ENCODE results near the gene E2F8.

Gene E2F8

DNA sequence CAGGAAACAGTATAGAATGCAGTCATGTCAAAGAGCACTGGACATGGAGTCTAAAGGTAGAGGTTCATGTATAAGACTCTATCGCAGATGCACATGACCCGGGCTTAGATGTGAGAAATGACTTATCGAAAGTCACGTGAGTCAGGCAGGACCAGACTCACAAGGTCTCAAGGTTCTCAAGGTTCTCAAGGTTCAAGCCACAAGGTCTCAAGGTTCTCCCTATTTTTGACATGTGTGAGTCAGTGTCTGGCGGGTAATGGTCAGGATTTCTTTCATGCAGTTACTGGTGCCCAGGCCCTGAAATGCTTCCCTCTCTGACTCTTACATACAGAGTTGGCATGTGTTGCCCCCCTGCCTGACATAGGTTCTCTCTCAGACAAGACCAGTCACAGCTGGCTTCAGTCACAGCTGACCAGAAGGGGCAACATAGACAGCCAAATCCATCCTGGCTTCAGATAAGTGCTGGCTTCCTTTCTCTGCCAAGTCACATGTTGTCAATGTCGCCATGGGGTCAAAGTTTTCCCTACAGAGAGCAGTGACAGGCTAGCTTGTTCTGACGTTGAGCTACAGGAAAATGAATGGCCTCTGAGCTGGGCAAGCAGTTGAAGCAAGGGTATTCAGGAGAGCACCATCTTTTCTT lies 49.1 kb downstream of the E2F8 start:
- FAIRE-seq (no peak), DNase-seq (ENCODE audit: insufficient read length, low spot score) (no peak)

DNA sequence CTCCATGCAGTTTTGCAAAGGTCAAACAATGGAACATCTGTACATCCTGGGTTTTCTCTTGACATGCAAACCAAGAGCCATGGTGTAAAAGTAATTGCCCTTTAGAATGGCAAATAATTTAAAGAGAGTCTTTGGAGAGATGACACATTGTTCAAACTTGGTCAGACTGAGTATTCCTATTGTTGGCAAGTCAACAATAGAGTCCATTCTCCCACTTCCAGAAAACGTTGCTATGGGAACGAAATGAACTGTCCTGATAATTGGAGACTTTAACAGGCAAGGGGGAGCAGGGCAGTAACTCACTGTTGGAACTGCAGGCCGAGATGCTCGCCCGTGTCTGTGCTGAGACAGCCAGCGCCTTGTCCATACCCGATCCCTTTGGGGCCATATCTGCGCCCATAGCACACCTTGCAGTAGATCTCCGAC lies 52.9 kb downstream of the E2F8 start:
- FAIRE-seq (no peak), DNase-seq (ENCODE audit: insufficient read length, low spot score) (no peak)

DNA sequence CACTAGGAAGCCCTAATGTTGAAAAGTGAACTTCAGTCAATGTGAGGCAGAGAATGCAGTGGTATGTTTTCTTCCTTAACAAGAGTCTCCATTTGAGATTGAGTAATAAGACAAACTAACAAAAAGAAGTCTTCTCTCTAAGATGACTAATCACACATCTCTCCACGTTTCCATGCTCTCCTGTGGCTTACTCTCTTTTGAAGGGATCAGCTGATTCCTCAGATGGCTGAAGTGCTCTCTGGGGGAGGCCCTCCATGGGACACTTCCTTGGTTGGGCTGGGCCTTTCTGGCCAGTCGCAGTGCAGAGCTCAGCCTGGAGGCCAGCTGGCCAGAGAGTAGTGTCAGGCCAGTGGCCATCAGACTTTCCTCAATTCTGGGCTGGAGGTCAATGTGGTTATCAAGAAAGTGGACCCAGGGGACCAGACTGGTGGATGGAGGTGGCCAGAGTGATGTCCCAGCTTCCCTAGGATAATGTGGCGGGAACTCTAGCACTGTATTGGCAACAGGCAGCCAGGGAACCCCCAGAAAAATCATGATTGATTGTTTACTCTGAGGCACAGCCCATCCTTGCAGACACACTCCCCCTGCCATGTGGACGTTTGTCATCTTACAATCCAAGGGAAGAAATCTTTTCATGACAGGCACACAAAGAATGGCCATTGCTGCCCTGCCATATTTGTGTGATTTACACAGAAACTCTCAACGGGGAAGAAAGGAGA lies 53.5 kb downstream of the E2F8 start:
- DNase-seq (ENCODE audit: insufficient read length, low spot score) (no peak), FAIRE-seq (no peak)

DNA sequence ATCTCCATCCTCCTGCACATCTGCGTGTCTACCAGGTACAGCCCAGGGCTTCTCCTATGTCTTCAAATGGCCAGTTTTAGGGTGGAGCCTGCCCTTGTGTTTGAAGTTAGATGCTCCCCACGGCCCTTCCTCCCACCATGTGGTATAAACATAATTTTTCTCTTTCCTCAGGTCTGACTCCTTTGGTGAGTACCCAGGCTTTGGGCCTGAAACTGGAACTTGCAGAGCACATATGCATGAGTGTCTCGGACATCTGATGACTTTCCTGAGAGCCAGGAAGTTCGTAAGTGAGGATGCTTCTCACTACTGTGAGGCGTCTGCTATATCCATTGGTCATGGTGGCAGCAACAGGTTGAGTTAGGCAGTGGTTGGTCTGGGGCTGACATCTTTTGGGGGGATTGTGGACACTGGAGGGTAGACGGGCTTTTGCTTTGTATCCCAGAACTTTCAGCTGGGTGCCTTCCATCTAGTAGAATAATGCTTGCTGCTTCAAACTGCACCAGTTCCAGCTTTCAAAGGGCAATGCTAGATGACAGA lies 55.2 kb downstream of the E2F8 start:
- no peak for DNase-seq (ENCODE audit: insufficient read length, low spot score)
- no peak for FAIRE-seq

DNA sequence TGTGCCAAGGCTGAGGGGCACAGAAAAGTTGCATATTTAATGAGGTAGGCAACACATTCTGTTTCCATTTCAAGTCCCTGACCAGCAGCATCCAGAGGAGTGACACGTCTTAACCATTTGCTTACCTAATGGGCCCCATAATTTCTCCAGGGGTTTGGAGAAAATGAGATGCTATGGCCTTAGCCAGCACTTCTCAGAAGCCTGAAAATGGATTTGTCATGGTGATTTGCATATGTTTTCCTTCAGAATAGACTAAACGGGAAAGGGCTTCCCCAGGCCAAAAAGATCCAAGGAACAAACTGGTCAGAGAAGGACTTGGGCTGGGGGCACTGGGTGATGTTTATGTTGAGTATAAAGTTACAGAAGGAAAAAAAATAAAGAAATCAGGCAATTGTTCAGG lies 55.7 kb downstream of the E2F8 start:
- FAIRE-seq (no peak), DNase-seq (ENCODE audit: insufficient read length, low spot score) (no peak)

DNA sequence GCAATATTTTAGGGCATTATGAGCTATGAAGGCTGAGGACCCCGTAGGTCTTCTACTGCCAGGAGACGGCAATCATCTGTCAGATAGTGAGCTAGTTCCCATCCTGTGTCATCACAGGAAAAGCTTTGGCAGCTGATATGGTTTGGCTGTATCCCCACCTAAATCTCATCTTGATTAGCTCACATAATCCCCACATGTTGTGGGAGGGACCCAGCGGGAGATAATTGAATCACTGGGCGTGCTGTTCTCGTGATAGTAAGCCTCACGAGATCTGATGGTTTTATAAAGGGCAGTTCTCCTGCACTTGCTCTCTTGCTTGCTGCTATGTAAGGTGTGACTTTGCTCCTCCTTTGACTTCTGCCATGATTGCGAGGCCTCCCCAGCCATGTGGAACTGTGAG lies 57.1 kb downstream of the E2F8 start:
- FAIRE-seq, result no peak

DNA sequence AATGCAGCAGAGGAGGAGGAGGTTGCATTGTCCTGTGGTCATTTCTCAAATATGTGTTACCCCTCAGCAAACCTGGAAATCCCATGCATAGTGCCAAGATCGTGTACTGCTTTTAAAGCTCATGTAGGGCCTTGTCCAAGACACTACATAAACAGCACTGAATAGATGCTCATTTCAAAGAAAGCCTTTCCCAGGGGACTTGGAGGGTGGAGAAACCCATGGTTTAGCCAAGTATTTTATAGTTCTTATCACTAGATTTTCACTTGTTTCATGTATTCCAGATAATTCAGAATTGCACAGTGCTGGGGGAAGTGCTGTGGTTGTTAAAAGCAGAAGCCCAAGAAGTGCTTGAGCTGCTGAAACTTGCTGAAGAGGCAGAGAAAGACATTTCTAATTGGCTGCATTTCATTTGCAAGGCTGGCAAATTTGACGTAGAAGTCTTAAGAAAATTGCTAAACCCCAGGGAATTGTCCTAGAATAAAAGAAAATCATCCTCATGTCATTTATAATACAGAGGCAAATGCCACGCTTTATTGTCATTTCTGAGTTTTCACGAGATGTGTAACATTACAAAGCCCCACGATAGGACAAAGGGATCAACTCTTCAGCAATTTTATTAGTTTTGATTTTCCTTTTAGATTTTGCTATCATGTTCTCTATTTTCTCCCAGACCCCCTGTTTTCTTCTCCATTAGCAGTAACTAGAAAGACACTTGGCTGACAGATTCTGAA lies 59.0 kb downstream of the E2F8 start:
- DNase-seq (ENCODE audit: insufficient read length, low spot score) (no peak), FAIRE-seq (no peak)

More for the DNA sequence above, 57.1 kb downstream of the E2F8 start:
- no peak for DNase-seq (ENCODE audit: insufficient read length, low spot score)

DNA sequence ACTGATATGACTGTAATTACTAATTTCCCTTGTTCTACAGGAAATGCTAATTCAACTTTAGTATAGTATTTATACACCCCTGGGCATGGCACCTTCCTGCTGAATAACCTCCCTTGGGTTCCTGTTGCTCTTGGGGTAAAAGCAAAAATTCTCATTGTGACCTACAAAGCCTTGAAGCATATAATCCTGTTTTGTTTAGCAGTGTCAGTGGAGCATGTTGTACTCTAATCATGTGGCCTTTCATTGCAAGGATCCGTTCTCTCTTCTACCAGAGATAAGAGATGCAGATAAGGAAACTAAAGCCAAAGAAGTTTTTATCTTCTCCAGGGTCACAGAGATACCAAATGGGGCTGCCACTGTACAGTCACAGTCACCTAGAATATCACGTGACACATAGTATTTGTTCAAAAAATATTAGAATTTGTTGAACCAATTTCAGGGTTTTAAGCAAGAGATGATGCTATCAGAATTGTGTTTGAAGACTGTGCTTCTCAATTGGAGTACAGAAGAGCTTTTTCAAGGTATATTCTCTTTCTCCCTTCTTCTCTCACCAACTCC lies 64.0 kb downstream of the E2F8 start:
- DNase-seq (ENCODE audit: insufficient read length, low spot score) (no peak), FAIRE-seq (no peak)

All from GM19239 (cell line).